GM15510 (cell line): Measurements from ENCODE around the gene MYO7A.

ENCODE experiments used
- POLR2A ChIP-seq: IDR thresholded peaks from 3 replicates; pipeline ENCODE4 v1.6.1; 2011; ENCODE audit warnings: borderline replicate concordance; ENCODE audit not compliant: insufficient read length; ENCODE audit errors: extremely low read depth

Gene MYO7A

DNA sequence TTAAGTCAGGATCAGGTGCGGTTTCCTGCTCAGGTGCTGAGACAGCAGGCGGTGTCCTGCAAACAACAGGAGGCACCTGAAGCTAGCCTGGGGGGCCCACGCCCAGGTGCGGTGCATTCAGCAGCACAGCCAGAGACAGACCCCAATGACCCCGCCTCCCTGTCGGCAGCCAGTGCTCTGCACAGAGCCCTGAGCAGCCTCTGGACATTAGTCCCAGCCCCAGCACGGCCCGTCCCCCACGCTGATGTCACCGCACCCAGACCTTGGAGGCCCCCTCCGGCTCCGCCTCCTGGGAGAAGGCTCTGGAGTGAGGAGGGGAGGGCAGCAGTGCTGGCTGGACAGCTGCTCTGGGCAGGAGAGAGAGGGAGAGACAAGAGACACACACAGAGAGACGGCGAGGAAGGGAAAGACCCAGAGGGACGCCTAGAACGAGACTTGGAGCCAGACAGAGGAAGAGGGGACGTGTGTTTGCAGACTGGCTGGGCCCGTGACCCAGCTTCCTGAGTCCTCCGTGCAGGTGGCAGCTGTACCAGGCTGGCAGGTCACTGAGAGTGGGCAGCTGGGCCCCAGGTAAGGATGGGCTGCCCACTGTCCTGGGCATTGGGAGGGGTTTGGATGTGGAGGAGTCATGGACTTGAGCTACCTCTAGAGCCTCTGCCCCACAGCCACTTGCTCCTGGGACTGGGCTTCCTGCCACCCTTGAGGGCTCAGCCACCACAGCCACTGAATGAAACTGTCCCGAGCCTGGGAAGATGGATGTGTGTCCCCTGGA is at the start of gene MYO7A:
Gene MYO7A, plus strand, starts transcription at position 327 of the 772 bp plus-strand sequence. CDS start 2,389 bp downstream, outside the sequence.
- no peak for TF ChIP-seq POLR2A

GRCh38 chr11:77079666-77080065 is 48.4 kb upstream of the MYO7A start:
- no peak for TF ChIP-seq POLR2A

GRCh38 chr11:77080643-77081210 is 47.3 kb upstream of the MYO7A start:
- no peak for TF ChIP-seq POLR2A

GRCh38 chr11:77081381-77081851 is 46.6 kb upstream of the MYO7A start:
- TF ChIP-seq POLR2A: no peak

DNA sequence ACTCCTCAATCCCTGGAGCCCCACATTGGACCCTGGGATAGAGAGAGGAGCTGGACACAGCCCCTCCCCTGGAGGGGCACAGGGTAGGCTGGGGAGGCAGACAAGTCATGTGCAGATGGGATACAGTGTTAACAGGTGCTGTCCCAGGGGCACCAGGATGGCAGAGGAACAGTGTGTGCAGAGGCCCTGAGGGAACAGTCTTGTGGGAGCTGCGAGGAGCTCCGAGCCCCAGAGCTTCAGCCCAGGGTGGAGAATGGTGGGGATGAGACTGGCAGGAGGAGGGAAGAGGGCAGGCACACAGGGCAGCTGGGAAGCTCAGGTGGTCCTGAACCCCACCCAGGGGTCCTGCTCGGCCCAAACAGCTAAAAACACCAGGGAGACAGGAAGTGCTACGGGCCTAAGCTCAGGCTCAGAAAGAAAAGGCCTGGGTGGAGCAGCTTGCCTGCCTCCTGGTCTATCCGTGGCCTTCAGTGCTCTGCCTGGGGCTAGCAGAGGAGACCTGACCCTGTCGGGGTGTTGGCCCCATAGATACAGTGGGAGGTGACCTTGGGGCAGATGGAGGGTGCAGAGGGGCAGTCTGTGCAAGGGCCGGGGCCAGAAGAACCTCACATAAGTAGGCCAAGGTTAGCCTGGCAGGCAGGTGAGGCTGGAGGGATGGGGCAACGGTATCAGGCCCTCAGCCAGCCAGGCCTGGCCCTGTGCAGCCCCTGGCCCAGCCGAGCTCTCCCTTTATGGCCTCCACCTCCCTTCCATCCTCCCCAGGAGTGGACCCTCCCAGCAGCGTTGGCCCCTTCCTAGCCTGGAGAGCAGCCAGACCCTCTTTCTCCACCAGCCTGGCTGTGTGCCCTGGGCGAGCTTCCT is 45.8 kb upstream of the MYO7A start:
- TF ChIP-seq POLR2A: no peak

DNA sequence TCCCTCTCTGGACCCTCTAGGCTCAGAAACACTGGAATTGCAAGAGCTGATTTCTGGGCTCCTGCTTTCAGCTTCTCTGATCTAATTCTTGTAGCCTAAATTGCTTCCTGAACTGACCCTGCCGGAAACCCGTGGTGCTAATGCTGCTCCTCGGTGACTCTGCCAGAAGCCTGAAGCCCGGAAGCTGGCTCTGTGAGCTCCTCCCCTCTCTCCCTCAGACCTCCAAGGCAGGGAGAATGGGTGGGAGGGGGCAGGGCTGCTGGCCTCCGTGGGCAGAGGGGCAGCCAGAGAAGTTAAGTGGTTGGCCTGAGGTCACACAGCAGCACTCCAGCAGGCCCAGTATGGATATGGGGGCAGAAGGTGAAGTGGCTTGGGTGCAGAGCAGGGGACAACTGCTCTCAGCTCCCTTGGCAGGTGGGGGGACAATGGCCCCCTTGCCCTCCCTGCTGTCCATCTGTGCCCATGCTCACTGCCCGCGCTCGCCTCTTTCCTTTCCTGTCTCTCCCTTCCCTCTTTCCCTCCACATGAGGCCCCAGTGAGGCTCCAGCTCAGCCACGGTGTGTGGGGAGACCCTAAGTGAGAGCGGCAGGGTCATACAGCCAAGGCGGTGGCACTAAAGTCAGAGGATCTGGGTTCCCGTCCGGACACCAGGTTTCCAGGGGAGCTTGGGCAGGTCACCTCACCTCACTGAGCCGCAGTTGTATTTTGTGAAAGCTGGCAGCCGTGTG is 45.0 kb upstream of the MYO7A start:
- TF ChIP-seq POLR2A: no peak

DNA sequence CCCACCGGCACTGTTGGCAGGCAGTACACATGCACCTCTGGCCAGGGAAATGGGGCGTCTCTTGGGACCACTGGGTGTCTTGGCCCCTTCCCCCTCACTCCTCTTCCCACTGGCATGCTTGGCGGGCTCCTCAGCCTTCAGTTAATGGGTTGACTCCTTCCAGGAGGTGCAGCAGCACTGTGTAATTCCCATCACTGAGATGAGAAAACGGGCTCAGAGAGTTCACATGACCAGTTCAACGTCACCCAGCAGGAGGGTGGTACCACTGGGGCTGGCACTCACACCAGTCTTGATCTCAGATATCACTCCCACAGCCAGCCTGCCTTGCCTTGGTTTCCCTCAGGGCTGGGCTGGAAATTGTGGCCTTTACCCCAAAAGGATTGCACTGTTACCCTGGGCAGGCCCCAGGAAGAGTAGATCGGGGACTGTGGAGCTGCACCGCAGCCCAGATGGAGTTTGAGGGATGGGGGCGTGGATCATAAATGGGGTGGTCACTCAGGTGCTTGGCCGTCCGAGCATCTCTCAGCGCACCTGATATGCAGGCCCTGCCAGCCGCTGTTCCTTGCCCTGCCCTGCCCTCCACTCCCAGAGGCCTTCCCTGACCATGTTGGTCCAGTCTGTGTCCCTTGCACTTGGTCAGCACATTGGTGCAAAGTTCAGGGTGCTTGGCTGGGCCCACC is 44.3 kb upstream of the MYO7A start:
- no peak for TF ChIP-seq POLR2A

GRCh38 chr11:77084581-77085191 is 43.4 kb upstream of the MYO7A start:
- TF ChIP-seq POLR2A: no peak

DNA sequence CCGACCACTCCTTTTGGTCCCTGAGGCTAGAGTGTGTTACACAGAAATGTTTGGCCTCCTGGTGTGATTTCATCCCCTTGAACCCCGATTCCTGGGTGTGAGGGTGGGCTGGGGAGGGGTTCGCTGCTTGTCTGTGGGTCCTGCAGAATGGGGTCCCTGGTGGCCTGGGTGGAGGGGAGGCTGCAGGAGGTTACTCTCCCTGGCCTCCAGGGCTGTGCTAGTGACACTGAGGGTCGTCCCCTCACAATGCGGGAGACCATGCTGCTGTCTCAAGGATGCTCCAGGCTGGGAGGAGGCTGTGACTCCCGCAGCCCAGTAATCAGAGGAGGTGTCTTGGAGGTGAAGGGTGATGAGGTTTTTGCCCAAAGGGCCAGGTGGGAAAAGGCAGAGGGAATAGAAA is 42.4 kb upstream of the MYO7A start:
- no peak for TF ChIP-seq POLR2A

DNA sequence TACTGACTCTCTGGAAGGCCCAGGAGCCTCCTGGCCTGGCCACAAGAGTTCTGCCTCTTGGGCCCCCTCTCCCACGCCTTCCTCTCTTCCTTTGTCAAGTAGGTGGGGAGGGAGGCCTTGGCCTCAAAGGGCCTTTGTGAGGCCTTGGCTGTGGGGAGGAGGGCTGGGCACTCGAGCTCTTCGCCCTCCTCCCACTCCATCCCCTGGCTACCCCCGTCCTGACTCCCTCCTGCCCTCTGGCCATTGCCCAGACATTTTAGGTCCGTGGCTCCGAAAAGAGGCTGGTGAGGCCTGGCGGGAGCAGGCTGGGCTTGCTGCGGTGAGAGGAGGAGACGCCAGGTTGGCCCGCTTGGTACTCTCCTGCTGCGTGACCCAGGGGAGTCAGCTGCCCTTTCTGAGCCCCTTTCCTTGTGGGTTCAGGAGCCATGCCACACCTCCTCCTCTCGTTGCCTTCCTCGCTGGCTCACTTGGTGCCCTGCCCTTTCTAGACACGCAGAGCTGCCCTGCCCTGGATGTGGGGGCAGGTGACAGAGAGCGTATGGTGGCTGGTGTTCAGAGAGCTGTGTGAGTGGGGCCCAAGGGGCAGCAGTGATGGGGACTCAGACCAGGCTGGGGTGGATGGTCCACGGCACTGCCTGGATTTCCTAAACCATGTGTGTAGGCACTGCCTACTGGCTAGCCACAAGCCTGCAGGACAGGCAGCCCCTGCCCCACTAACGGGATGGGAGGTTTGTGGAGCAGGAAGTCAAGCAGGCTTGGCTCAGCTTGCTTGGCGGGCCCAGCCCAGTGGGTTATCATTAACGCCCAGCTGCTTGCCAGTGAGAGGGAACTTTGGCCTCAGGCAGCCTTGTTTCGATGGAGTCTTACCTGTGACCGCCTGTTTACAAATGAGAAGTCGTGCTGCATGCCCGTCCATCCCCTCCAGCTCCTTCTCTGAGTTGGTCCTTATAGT is 41.2 kb upstream of the MYO7A start:
- no peak for TF ChIP-seq POLR2A

GRCh38 chr11:77087723-77088225 is 40.3 kb upstream of the MYO7A start:
- TF ChIP-seq POLR2A: no peak

- no peak for TF ChIP-seq POLR2A
Measured at GRCh38 chr11:77088236-77089003, 39.6 kb upstream of the MYO7A start.
